Measurements from ENCODE around the gene RPTOR.

Gene RPTOR

GRCh38 chr17:80923211-80924110 lies 378.8 kb downstream of the RPTOR start:
- no peak for DNase-seq

GRCh38 chr17:80924111-80924806 lies 379.6 kb downstream of the RPTOR start:
- no peak for DNase-seq

- no peak for DNase-seq
These were observed 380.4 kb downstream of the RPTOR start for GRCh38 chr17:80924807-80925610.

DNA sequence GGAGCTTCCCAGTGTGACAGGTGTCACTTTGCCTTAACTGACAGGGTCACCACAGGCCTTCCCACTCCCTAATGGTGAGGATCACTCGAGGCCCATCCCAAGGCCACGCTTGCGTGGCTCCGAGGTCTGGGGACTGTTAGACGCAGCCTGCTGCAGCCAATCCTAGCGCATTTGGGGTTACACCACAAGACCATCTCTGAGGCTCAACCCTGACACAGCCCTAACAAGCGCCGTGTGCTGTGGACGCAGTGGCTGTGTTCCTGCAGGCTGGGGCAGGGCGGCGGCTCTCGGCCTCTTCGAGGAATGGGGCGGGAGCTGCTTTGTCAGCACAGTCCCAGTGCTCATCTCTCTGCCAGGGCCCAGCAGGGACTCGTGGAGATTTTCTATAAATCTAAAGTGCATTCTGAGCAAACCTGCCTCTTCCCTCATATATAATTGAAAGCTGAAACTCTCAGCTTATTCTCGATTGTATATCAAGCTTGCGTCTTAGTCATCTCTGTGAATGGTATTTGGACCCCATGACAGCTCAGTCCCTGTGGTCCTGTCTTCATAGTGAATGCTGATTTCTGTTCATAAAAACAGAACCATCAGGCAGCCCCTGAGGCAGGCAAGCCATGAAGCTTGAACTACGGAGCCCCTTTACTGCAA lies 381.2 kb downstream of the RPTOR start:
- DNase-seq = no peak

GRCh38 chr17:80926591-80927250 lies 382.1 kb downstream of the RPTOR start:
- DNase-seq = no peak

GRCh38 chr17:80927791-80928216 lies 383.2 kb downstream of the RPTOR start:
- DNase-seq = no peak

DNA sequence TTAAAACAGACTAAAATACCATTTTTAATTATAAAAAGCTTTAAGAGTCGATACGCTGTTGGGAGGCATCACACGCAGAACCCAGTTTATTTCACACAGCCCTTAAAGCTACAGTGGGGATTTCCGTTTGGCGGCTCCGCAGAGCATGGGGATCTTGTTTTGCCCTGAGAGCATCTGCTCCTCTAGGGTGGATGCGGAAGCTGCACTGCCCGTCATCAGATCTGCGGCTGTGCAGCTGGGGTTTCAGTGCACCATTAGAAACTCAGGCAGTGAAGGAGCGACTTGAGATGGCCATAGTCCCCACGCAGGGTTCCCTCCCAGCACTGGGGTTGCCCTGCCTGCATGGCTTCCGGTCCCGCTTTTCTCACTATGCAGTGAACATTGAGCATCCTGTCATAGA lies 384.8 kb downstream of the RPTOR start:
- DNase-seq = no peak

DNA sequence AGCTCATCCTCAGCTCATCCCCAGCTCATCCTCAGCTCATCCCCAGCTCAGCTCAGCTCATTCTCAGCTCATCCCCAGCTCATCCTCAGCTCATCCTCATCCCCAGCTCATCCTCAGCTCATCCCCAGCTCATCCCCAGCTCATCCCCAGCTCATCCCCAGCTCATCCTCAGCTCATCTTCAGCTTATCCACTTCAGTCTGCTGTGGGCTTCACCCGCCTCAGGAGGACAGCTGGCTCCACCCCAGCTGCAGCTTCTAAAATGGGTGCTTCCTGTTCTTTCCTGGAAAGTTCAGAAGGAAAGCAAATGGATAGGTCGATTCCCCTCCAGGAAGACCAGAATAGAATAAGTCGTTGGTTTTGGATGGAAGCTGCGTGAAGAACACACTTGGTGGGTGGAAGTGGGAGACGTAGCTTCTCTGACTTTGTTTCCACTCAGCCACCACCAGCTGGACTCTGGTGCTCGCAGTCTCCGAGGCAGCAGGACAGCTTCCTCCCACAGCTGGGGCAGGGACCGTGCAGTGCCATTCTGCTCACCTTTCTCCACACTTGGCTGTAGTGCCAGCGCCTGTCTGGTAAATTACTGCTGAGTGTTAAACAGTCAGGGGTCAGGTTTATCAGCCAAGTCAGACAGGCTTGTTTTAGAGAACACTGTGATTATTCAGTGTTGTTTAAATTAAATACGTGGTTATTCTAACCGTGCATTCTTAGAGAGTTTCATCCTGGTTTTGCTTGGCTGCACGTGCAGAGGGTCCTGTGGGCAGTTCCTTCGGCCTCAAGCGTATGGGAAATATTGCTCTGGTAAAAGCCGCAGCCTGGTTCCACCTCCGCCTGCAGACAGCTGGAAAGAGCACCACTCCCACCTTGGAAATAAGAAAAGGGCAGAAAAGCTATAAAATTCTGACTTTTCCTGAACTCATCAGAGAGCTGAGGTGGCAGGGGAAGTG lies 386.0 kb downstream of the RPTOR start:
- DNase-seq = no peak

- no peak for DNase-seq
These were observed 387.0 kb downstream of the RPTOR start for GRCh38 chr17:80931421-80932265.

DNA sequence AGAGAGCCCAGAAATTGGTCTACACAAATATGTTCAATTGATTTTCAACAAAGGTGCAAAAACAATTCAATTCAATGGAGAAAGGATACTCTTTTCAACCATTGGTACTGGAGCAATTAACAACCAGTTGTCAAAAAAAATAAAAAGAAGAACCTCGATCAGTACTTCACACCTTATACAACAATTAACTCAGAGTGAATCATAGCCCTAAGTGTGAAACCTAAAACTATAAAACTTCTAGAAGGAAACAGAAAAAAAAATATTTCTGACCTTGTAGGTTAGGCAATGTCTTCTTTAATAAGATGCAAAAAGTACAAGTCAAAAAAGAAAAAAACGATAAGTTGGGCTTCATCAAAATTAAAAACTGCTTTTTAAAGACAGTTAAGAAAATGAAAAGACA lies 390.9 kb downstream of the RPTOR start:
- DNase-seq = no peak

DNA sequence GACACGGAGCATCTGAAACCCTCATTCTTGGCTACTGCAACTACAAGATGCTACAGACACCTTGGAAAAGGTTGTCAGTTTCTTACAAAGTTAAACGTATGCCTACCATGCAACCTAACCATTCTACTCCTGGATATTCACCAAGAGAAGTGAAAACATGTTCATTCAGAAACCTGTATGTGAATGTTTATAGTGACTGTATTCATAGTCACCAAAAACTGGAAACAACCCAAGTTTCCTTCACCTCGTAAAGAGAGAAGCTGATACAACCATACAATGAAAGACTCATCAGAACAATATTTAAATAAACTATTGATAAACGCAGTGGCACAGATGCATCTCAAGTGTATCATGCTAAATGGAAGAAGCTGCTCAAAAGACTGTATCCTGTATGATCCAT lies 391.6 kb downstream of the RPTOR start:
- no peak for DNase-seq

DNA sequence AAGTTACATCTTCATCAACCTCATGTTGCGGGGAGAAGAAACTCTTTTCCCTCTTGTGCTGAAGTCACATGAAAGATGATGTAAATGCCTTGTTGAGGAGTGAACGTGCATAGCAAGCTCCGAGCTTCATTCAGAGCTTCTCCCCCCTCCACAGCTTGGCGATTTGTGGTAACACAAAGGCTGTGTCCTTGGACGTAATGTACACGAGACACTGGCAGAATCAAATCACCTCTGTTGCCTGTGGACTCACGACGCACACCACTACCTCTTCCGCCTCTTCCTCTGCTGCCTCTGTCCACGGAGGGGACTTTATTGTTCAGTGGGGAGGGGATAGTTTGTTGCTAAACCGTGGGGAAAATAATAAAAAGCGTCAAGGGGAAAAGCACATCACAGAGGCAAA lies 392.1 kb downstream of the RPTOR start:
- no peak for DNase-seq

GRCh38 chr17:80937462-80938381 lies 393.1 kb downstream of the RPTOR start:
- no peak for DNase-seq

- DNase-seq = no peak
These were observed 393.9 kb downstream of the RPTOR start for GRCh38 chr17:80938556-80938955.

DNA sequence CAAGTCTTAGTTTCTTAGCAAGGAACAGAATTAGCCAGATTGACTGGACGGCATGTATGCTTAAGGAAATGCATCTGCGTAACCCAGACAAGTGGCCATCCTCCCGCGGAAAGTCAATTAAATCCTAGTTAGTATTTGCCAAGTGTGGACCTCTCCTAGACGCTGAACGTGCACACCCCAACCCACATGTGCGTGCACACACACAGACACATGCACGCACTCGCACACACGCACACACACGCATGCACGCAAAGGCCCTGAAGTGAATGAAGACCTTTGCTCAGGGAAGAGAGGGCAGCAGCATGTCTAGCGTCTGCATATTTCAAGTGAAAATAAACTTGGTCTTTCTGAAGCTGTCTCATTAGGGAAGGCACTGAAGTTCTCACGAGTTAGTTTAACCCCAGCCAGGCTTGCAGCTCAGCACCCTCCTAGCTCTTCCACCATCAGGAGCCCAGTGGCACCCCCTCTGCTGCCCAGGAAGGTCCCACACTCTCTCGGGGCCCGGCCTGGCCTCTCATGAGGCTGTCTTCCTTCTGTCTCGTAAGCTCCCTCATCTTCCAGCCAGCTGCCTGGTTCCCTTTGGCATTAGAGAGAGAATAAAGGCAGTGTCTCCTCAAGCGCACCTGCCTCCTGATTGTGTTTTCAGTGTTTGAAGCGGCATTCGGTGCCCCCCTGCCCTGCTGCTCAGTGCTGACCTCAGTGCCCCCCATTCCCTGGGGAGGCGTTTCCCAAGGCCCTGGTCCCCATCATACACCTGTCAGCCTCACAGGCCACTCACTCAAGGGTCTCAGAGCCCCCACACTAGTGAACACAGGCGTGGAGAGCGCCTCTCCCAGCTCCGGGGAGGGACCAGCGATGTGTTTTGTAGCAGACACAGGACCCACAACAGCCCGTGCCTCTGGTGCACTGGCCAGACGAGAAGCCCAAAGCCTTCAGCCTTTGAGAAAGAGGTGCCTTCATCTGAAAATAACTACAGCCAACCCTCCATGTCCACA lies 394.8 kb downstream of the RPTOR start:
- no peak for DNase-seq

DNA sequence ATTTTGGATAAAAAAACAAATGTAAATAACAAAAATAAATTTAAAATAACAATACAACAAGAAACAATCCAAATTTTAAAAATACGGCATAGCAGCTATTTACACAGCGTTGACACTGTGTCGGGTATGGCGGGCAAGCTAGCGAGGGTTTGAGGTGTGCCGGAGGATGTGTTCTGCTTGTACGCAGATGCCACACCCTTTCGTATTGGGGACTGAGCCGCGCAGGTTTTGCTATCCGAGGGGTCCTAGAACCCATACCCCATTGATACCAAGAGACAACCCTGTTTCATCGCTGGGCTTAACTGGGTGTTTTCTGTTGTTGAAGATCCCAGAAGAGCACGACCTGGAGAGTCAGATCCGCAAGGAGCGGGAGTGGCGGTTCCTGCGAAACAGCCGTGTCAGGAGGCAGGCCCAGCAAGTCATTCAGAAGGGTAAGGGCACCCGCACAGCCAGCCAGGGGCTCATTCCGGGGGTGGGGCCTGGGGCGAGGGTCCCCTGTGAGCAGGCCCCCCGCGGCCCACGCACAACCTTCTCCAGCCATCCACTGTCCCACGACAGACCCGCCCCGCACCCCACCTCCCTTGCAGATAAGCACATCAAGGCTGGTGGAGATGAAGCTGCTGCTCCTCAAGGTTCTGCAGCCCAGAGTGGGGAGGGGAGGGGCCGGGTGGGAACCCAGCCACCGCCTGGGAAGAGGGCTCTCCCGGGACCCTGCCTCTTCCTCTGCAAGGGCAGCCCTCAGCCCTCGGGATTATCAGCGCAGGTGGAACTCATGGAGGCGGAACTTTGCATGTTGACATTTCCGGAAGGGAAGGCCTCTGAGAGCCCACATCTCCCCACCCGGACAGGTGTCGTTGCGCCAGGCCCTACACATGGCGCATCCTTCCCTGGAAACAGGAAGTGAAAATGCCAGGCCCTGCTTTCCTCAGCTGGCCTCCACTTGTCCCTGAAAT lies 395.8 kb downstream of the RPTOR start:
- DNase-seq = no peak
